Activated CD4-positive, CD25-positive, alpha-beta regulatory T cell (primary cell): ENCODE measurements around the gene C6orf47.

Experiments
- DNase-seq, 4 experiments: peaks; one replicate each; lab custom pipeline; 2025; lab: John Stamatoyannopoulos, UW

The C6orf47 gene

GRCh38 chr6:31687860-31688693 lies 27.5 kb upstream of the C6orf47 start:
- DNase-seq, result no peak

- no peak for DNase-seq
These were observed 26.7 kb upstream of the C6orf47 start for GRCh38 chr6:31687321-31687720.

DNA sequence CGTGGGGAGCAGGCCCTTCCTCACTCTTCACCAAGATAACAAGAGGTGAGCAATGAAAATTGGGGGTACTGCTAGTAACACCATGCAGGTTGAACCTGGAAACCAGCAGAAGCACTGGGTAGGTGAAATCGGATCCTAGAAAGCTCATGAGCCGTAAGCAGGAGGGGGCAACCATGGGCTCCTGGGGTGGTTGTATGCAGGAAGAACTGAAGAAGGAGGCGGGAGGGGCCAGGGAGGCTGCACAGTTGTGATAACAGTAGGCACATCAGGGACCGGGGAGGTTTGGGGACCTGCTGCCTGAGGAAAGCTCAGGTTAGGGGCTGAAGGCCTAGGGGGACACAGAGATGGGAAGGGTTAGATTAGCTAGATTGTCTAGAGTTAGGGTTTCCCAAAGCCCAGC lies 25.9 kb upstream of the C6orf47 start:
- no peak for DNase-seq

DNA sequence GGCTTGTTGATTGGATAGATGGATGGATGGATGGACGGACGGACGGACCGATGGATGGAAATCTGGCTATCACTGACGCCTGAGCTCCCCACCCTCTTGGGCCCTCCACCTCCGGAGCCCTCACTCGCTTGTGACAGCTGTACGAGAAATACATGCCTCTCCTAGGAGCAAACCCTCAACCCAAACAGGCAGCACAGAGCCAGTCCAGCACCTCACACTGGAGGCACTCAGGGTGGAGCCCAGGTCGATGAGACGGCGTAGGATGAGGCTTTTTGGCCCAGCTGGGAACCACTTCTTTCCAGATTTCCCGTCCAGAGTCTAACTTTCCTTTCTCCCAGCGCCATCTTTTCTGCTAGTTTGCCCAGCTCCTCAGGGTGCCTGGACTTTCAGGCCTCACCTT lies 23.0 kb upstream of the C6orf47 start:
- DNase-seq, result no peak

- DNase-seq, result peak in 1 of 4 experiments; percentile 19
These were observed 20.6 kb upstream of the C6orf47 start for GRCh38 chr6:31681135-31681671.

DNA sequence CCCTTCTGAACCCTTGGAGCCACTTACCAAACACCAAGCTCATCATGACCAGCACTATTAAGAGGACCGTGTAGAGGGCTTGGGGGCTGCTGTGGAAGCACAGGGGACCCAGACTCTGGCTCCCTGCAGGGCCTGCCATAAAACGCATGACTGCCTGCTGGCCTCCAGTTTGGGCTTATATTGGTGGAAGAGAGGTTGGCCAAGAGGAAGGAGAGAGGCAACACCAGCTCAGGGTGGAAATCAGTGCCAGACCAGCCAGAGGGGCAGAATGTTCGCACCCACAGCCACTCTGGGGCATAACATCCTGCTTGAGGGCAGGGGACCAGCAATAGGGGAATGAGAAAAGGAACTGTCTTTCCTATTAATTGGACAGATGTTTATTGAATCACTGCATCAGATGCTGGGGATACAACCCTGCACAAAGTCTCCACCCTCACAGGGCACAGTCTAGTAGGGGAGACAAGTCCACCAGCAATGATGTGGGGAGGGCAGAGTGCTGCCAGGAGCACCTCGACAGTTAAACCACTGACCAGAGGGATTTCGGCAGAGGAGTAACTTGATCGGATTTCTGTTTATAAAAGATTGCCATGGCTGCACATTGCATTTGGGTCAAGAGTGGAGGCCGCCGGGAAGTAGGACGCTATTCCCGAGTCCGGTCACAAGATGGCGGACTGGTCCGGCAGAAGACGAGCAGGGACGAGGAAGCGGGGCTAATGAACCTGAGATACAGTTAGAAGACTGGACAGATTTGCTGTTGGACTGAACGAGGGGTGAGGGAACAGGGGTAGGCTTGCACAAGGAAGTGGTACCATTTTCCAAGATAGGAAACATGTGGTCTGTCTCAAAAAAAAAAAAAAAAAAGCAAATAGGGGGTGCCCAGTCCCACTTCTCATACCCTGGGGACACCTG lies 19.9 kb upstream of the C6orf47 start, which contains the start of gene LY6G5C:
Gene LY6G5C, minus strand, starts transcription at position 842 of the 909 bp plus-strand sequence. Its CDS starts 694 bp downstream, at position 148.
- DNase-seq, result peak; percentile 12 to 31 (median 30)

GRCh38 chr6:31677955-31678354 lies 17.4 kb upstream of the C6orf47 start:
- no peak for DNase-seq

DNA sequence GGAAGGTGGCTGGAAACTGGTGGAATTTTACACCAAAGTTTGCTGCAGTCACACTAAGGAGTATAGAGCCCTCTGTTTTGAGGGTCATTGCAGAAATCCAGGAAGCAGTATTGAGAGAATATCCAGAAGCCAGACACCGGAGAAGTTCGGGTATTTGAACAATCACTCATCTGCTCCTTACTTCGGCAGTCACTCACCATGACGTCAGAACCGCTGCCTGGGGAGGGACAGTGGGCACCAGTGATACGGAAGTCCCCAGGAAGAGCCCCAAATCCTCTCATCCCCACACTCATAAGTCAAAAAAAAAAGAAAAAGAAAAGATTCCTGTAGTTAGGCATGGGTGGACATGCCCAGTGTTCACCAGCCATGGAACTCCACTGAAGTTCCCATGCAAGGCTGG lies 16.3 kb upstream of the C6orf47 start:
- DNase-seq, result no peak

GRCh38 chr6:31676322-31676903 lies 15.8 kb upstream of the C6orf47 start:
- DNase-seq, result no peak

DNA sequence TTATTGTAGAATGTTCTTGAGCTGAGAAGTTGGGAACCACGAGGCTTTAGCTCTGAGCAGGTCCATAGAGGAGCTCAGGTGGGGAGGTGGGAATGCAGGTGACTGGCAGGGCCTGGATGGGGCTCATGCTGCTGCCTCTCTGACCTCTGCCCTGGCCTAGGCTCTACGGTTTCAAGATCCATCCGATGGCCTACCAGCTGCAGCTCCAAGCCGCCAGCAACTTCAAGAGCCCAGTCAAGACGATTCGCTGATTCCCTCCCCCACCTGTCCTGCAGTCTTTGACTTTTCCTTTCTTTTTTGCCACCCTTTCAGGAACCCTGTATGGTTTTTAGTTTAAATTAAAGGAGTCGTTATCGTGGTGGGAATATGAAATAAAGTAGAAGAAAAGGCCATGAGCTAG lies 9.1 kb upstream of the C6orf47 start, which contains the start of gene LY6G5B:
Gene LY6G5B, plus strand, starts transcription at position 301 of the 400 bp plus-strand sequence. CDS start 975 bp downstream, outside the sequence.
- DNase-seq, result no peak

GRCh38 chr6:31666337-31666965 lies 5.9 kb upstream of the C6orf47 start:
- DNase-seq, result no peak

DNA sequence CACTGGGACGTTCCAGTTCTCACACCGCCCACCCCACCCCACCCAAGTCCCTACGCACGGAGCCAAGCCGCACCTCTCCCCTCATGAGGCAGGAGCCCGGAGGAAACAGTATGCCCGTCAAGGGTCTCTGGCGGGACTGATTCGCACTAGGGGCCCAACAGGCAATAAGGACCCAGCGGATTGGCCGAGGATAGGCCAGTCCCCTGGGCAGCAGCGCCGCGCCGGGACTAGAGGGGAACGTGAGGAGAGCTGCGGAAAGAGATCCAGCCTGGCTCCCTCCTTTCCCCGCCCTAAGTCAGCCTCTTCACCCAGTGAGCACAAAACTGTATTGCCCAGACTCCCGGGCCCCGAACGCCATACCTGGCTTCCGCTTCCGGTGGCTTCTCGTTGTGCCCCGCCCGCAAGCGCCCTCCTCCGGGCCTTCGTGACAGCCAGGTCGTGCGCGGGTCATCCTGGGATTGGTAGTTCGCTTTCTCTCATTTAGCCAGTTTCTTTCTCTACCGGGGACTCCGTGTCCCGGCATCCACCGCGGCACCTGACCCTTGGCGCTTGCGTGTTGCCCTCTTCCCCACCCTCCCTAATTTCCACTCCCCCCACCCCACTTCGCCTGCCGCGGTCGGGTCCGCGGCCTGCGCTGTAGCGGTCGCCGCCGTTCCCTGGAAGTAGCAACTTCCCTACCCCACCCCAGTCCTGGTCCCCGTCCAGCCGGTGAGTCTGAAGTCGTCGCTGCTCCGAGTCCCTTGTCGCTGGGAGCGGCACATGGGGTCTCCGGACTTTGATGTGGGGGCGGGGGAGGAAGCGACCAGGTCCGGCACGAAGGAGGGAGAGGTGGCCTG lies 5.1 kb upstream of the C6orf47 start, which contains the start of gene CSNK2B:
Gene CSNK2B, plus strand, starts transcription at position 580 of the 836 bp plus-strand sequence. CDS start 752 bp downstream, outside the sequence.
- DNase-seq, result peak; percentile 92 to 98 (median 96)

- DNase-seq, result peak; percentile 56 to 76 (median 72)
These were observed 4.4 kb upstream of the C6orf47 start, which contains the start of gene GPANK1 for GRCh38 chr6:31664790-31665500. Gene GPANK1 (minus strand): TSS chr6:31664997. CDS start chr6:31664478, 519 bp downstream.

GRCh38 chr6:31663961-31664789 lies 3.6 kb upstream of the C6orf47 start:
- DNase-seq, result no peak

DNA sequence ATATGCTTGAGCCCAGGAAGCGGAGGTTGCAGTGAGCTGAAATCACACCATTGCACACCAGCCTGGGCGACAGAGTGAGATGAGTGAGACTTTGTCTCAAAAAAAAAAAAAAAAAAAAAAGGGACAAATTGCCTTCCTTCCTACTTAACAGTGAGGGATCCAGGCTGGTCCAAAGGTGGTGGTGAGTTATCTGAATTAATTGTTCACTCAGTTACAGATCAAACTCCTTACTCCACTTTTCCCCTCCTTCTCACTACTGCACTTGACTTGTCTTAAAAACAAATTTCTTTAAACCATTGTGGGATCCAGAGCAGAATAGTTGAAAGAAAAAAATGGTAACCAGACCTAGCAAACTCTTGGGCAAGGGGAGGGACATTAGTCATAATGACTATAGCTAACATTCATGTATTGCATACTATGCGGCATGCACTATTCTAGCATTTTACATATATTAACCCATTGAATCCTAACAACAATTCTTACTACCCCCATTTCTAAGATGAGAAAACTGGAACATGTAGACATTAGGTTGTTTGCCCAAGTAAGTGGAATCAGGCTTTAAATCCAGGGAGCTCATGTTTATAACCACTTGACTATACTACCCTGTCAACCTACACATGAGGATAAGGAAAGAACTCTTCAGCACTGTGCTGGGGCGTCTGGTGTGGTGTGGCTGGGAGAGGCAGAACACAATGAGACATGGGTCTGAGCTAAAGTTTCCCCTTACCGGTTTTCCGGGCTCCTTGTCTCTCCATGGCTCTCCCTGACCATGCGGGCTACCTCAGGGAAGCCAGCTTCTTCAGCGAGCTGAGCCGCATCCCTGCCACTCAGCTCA lies 2.8 kb upstream of the C6orf47 start:
- no peak for DNase-seq

DNA sequence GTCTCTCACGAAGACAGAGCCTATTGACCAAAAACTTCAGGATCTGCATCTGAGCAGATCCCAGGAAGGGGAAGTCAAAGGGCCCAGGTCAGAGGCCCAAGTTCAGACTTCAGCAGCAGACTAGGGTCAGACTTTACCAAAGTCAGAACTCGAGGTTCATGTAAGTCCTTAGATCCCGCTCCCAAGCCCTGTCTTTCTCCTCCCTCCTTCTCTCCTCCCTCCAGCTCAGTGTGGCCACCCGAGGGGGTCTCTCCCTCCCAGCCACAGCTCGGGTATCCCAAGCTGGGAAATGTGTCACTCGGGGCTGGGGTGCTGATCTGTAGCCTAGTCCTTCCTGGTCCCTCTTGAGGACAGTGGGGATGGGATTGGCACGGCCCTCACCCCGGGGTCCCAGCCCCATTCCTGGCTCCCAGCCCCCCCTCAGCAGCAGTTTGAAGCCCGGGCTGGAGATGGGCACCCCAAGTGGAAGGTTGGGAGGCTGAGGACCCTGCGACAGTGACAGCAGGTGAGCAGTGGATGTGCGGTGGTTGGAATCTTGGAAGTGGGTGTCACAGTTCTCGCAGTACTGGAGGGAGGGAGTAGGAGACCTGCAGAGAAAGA lies 1.6 kb upstream of the C6orf47 start:
- no peak for DNase-seq
